IMR-90 (cell line): Measurements from ENCODE around the gene TMCC1. TPM values are rescaled to one million over a fixed set of nuclear protein-coding genes. Genes with fewer than 3 reads are reported as not detected.

Experiments
- ATAC-seq: fragments of 200-7000 bp; cut with Tn5 transposase; 2 replicates; pipeline ENCODE4 v1.9.1; 2020; ENCODE audit warnings: low read depth, mild to moderate bottlenecking, moderate library complexity
- BruUV-seq: library from RNA; stranded (reverse); fragments of 400-500 nt; replicated peaks from 2 replicates; lab custom pipeline; 2021; lab: Mats Ljungman, UMichigan
- CTCF ChIA-PET: fragments of 300-600 bp; formaldehyde crosslinking; extraction: SDS; loops from one replicate; lab custom pipeline; 2021; ENCODE audit warnings: antibody characterized with exemption; lab: Yijun Ruan, JAX
- POLR2A ChIA-PET: fragments of 300-600 bp; sonication (Branson Sonifier 250); formaldehyde crosslinking; loops from one replicate; lab custom pipeline; 2022; ENCODE audit warnings: antibody characterized with exemption; ENCODE audit not compliant: unreplicated experiment; lab: Charles Lee
- DNase-seq: peaks from one replicate; pipeline ENCODE4 v3.0.0; 2013
- H2AFZ ChIP-seq: replicated peaks from 2 replicates; pipeline ENCODE3; 2013; ENCODE audit warnings: low read length, mild to moderate bottlenecking; ENCODE audit not compliant: poor library complexity
- H2AK5ac ChIP-seq: 2 replicates; pipeline ENCODE4 v1.6.1; 2013; ENCODE audit warnings: low read depth, low read length, inconsistent platforms
- H2AK9ac ChIP-seq: replicated peaks from 2 replicates; pipeline ENCODE3; 2013; ENCODE audit warnings: mild to moderate bottlenecking, low read depth, low read length, moderate library complexity; ENCODE audit not compliant: poor library complexity
- H2BK120ac ChIP-seq: 2 replicates; pipeline ENCODE4 v1.6.1; 2013; ENCODE audit warnings: low read depth, low read length, inconsistent platforms
- H2BK15ac ChIP-seq: 3 replicates; pipeline ENCODE4 v1.6.1; 2013; ENCODE audit warnings: low read depth, low read length, inconsistent platforms
- H2BK20ac ChIP-seq: 2 replicates; pipeline ENCODE4 v1.6.1; 2013; ENCODE audit warnings: low read depth, mild to moderate bottlenecking, inconsistent platforms, low read length, moderate library complexity
- H2BK5ac ChIP-seq: 2 replicates; pipeline ENCODE4 v1.6.1; 2013; ENCODE audit warnings: mild to moderate bottlenecking, low read depth, low read length, inconsistent platforms; ENCODE audit not compliant: poor library complexity, severe bottlenecking
- H3K14ac ChIP-seq: replicated peaks from 2 replicates; pipeline ENCODE4 v1.6.1; 2013; ENCODE audit warnings: low read depth, low read length, inconsistent platforms
- H3K18ac ChIP-seq: 2 replicates; pipeline ENCODE4 v1.6.1; 2013; ENCODE audit warnings: low read depth, low read length, control low read depth
- H3K23ac ChIP-seq: 2 replicates; pipeline ENCODE4 v1.6.1; 2013; ENCODE audit warnings: low read depth, low read length, inconsistent platforms
- H3K27ac ChIP-seq: 2 replicates; pipeline ENCODE4 v1.5.1; 2013; ENCODE audit warnings: mild to moderate bottlenecking, control low read depth, low read length; ENCODE audit not compliant: insufficient read depth
- H3K27me3 ChIP-seq: 2 replicates; pipeline ENCODE4 v1.6.1; 2013; ENCODE audit warnings: low read length; ENCODE audit not compliant: control insufficient read depth, insufficient read depth
- H3K36me3 ChIP-seq: 2 replicates; pipeline ENCODE4 v1.6.1; 2013; ENCODE audit warnings: low read length, mixed read lengths; ENCODE audit not compliant: control insufficient read depth, insufficient read depth
- H3K4ac ChIP-seq: 2 replicates; pipeline ENCODE4 v1.6.1; 2013; ENCODE audit warnings: low read depth, low read length, inconsistent platforms
- H3K4me1 ChIP-seq: 2 replicates; pipeline ENCODE4 v1.6.1; 2013; ENCODE audit warnings: low read length, mixed read lengths; ENCODE audit not compliant: control insufficient read depth, insufficient read depth
- H3K4me2 ChIP-seq: 2 replicates; pipeline ENCODE4 v1.6.1; 2013; ENCODE audit warnings: low read depth, mild to moderate bottlenecking, control low read depth, low read length, moderate library complexity
- H3K4me3 ChIP-seq: 2 replicates; pipeline ENCODE4 v1.5.1; 2013; ENCODE audit warnings: low read depth, mild to moderate bottlenecking, control low read depth, low read length, moderate library complexity; ENCODE audit not compliant: insufficient read depth
- H3K56ac ChIP-seq: 2 replicates; pipeline ENCODE4 v1.6.1; 2013; ENCODE audit warnings: low read length, inconsistent platforms; ENCODE audit not compliant: insufficient read depth; ENCODE audit errors: extremely low read depth
- H3K79me1 ChIP-seq, 2 experiments: 2 replicates each; pipeline ENCODE4 v1.6.1; 2013; ENCODE audit warnings: low read length in 2 of 2, inconsistent platforms in 1 of 2, low read depth in 1 of 2
- H3K9ac ChIP-seq: 2 replicates; pipeline ENCODE4 v1.6.1; 2013; ENCODE audit warnings: low read depth, low read length, control low read depth
- H3K9me1 ChIP-seq: 2 replicates; pipeline ENCODE4 v1.6.1; 2013; ENCODE audit warnings: low read length, inconsistent platforms; ENCODE audit not compliant: insufficient read depth
- H3K9me3 ChIP-seq: 2 replicates; pipeline ENCODE4 v1.6.1; 2013; ENCODE audit warnings: low read length; ENCODE audit not compliant: control insufficient read depth, insufficient read depth
- H4K20me1 ChIP-seq: 2 replicates; pipeline ENCODE4 v1.6.1; 2013; ENCODE audit warnings: low read length, inconsistent platforms; ENCODE audit not compliant: insufficient read depth
- H4K5ac ChIP-seq: 2 replicates; pipeline ENCODE4 v1.6.1; 2013; ENCODE audit warnings: mild to moderate bottlenecking, low read depth, low read length, control low read depth
- H4K8ac ChIP-seq, 2 experiments: 2 replicates each; pipeline ENCODE4 v1.6.1; 2013; ENCODE audit warnings: low read depth in 2 of 2, low read length in 2 of 2, control low read depth in 1 of 2, inconsistent platforms in 1 of 2
- H4K91ac ChIP-seq: 2 replicates; pipeline ENCODE4 v1.6.1; 2013; ENCODE audit warnings: low read depth, low read length, inconsistent platforms; ENCODE audit not compliant: insufficient read depth
- BHLHE40 ChIP-seq: fragments of 150-350 bp; IDR thresholded peaks from 2 replicates; pipeline ENCODE4 v1.6.1; 2016; ENCODE audit warnings: mild to moderate bottlenecking, low read depth, low read length
- CHD1 ChIP-seq: IDR thresholded peaks from 2 replicates; pipeline ENCODE4 v1.6.1; 2012; ENCODE audit warnings: low read depth, low read length, improper control_type of control experiment
- MAFK ChIP-seq: IDR thresholded peaks from 2 replicates; pipeline ENCODE4 v1.6.1; 2012; ENCODE audit warnings: low read depth, low read length, improper control_type of control experiment
- MAZ ChIP-seq: IDR thresholded peaks from 2 replicates; pipeline ENCODE4 v1.6.1; 2012; ENCODE audit warnings: low read depth, mild to moderate bottlenecking, low read length, improper control_type of control experiment, moderate library complexity, borderline replicate concordance
- MXI1 ChIP-seq: IDR thresholded peaks from 2 replicates; pipeline ENCODE4 v1.6.1; 2012; ENCODE audit warnings: low read depth, mild to moderate bottlenecking, low read length, moderate library complexity, borderline replicate concordance
- NFE2L2 ChIP-seq: fragments of 150-350 bp; IDR thresholded peaks from 2 replicates; pipeline ENCODE4 v1.6.1; 2016; ENCODE audit warnings: low read depth, mild to moderate bottlenecking, low read length
- POLR2A ChIP-seq: IDR thresholded peaks from 2 replicates; pipeline ENCODE4 v1.6.1; 2012; ENCODE audit warnings: mild to moderate bottlenecking, low read depth, low read length
- RAD21 ChIP-seq: IDR thresholded peaks from 2 replicates; pipeline ENCODE4 v1.6.1; 2012; ENCODE audit warnings: low read length, improper control_type of control experiment
- RCOR1 ChIP-seq: IDR thresholded peaks from 2 replicates; pipeline ENCODE4 v1.6.1; 2012; ENCODE audit warnings: mild to moderate bottlenecking, low read length, improper control_type of control experiment; ENCODE audit not compliant: insufficient replicate concordance
- RFX5 ChIP-seq: IDR thresholded peaks from 2 replicates; pipeline ENCODE4 v1.8.0; 2012; ENCODE audit warnings: low read depth, mild to moderate bottlenecking, low read length, moderate library complexity
- SMC3 ChIP-seq: fragments of 150-350 bp; IDR thresholded peaks from 2 replicates; pipeline ENCODE4 v1.6.1; 2016; ENCODE audit warnings: low read depth, mild to moderate bottlenecking, antibody characterized with exemption, low read length, moderate library complexity
- WGBS, 2 experiments: methylation state at CpG; one replicate each; pipeline versions ENCODE4 v1.1.5 to v1.1.7; 2013; ENCODE audit warnings: missing lambda C conversion rate in 2 of 2; ENCODE audit not compliant: insufficient read length in 1 of 2; ENCODE audit errors: extremely low coverage in 2 of 2; 5-methylcytosine and 5-hydroxymethylcytosine counted together
- dilution Hi-C: fragments of 300-500 bp; cut with HindIII; formaldehyde crosslinking; loops from one replicate; pipeline ENCODE4 v1.14.3; 2018; ENCODE audit warnings: low sequenced_read_pairs; ENCODE audit not compliant: unreplicated experiment
- in situ Hi-C: fragments of 300-500 bp; cut with MboI; formaldehyde crosslinking; loops from 3 replicates; pipeline ENCODE4 v1.14.3; 2019; ENCODE audit warnings: low sequenced_read_pairs, inconsistent platforms, mixed read lengths
- intact Hi-C: fragments of 100-400 bp; cut with micrococcal nuclease; formaldehyde crosslinking; loops from 2 replicates; pipeline ENCODE4 v1.10.0; 2022
- polyA plus RNA-seq, 3 experiments: library from polyadenylated mRNA; depleted of rRNA; stranded (reverse); fragments of >200 nt; gene quantifications; 2 replicates each; pipeline ENCODE4 v1.2.3, GENCODE V29; 2012; ENCODE audit warnings: low replicate concordance in 1 of 3
- total RNA-seq: library from RNA; depleted of rRNA; stranded (reverse); fragments of >200 nt; gene quantifications from 2 replicates; pipeline ENCODE4 v1.2.3, GENCODE V29; 2012
- TF ChIP-seq, protein P1 (sequence below): fragments of 150-350 bp; IDR thresholded peaks from 2 replicates; pipeline ENCODE4 v1.6.1; 2017; ENCODE audit warnings: mild to moderate bottlenecking, antibody characterized with exemption, low read length, low read depth
- TF ChIP-seq, protein P2 (sequence below): conservative IDR thresholded peaks from 2 replicates; pipeline ENCODE4 v1.5.1; 2012; ENCODE audit warnings: mild to moderate bottlenecking, low read depth, low read length, improper control_type of control experiment
- TF ChIP-seq, protein P3 (sequence below): fragments of 150-350 bp; IDR thresholded peaks from 2 replicates; pipeline ENCODE4 v1.6.1; 2016; ENCODE audit warnings: low read depth, mild to moderate bottlenecking, low read length, moderate library complexity, borderline replicate concordance

Gene TMCC1
- total and polyA plus RNA-seq, 2 of the 4 experiments (the other 2 are of a cell fraction), result 5.0 to 7.3 TPM

DNA sequence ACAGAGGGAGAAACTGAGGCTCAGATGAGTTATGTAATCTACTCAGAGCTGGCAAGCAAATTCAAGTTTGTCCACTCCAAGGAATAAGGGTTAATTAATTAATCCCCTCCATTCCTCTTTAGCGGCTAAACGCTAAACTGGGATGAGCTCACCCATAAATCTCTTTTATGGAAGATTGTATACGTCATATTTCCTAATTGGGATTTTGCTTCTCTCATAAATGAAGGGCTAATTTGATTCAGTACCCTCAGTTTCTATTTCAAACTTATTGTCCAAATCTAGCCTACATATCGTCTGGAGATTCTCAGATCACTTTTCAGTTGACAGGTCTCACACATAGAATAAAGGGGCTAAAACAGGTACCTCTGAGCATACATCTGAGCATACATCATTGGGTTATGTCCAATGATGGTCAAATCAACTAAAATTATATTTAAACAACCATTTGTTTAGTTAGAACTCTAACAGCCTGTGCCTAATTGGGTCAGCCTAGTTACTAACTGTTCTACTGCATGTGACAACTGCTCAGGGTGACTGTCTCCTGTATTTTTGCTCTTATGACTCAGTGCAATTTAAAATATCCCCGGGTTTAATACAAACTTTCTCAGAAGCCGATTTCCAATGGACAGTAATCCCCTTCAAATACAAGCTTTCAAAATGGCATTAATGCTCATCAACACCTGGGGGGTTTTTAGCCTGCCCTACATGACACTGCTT, 229.4 kb downstream of the TMCC1 start:
- no peak for DNase-seq
- no peak overlapping the region for H4K91ac ChIP-seq
- TF ChIP-seq, protein P1, sequence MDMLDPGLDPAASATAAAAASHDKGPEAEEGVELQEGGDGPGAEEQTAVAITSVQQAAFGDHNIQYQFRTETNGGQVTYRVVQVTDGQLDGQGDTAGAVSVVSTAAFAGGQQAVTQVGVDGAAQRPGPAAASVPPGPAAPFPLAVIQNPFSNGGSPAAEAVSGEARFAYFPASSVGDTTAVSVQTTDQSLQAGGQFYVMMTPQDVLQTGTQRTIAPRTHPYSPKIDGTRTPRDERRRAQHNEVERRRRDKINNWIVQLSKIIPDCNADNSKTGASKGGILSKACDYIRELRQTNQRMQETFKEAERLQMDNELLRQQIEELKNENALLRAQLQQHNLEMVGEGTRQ, result no peak
- no peak for TF ChIP-seq MAFK
- TF ChIP-seq RCOR1, result no peak
- no peak for TF ChIP-seq RAD21
- TF ChIP-seq RFX5, result no peak
- no peak; the same call in 1 of the 2 replicates for TF ChIP-seq BHLHE40
- TF ChIP-seq, protein P2, sequence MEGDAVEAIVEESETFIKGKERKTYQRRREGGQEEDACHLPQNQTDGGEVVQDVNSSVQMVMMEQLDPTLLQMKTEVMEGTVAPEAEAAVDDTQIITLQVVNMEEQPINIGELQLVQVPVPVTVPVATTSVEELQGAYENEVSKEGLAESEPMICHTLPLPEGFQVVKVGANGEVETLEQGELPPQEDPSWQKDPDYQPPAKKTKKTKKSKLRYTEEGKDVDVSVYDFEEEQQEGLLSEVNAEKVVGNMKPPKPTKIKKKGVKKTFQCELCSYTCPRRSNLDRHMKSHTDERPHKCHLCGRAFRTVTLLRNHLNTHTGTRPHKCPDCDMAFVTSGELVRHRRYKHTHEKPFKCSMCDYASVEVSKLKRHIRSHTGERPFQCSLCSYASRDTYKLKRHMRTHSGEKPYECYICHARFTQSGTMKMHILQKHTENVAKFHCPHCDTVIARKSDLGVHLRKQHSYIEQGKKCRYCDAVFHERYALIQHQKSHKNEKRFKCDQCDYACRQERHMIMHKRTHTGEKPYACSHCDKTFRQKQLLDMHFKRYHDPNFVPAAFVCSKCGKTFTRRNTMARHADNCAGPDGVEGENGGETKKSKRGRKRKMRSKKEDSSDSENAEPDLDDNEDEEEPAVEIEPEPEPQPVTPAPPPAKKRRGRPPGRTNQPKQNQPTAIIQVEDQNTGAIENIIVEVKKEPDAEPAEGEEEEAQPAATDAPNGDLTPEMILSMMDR, result no peak
- no peak for TF ChIP-seq MAZ
- no peak for TF ChIP-seq MXI1
- no peak for TF ChIP-seq POLR2A
- no peak for TF ChIP-seq NFE2L2
- TF ChIP-seq, protein P3, sequence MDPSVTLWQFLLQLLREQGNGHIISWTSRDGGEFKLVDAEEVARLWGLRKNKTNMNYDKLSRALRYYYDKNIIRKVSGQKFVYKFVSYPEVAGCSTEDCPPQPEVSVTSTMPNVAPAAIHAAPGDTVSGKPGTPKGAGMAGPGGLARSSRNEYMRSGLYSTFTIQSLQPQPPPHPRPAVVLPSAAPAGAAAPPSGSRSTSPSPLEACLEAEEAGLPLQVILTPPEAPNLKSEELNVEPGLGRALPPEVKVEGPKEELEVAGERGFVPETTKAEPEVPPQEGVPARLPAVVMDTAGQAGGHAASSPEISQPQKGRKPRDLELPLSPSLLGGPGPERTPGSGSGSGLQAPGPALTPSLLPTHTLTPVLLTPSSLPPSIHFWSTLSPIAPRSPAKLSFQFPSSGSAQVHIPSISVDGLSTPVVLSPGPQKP, result no peak
- no peak for TF ChIP-seq SMC3
- TF ChIP-seq CHD1, result no peak
- peak overlapping the region; percentile 61 for H2BK5ac ChIP-seq
- no peak overlapping the region for H3K4me3 ChIP-seq
- WGBS, 2 experiments, result 56% methylated on average over 2 of the region's 6 CpGs; no CpG with 5 or more reads in 1 of the 2 experiments
- ChIA-PET CTCF (interaction anchor here (0.6 to 2.6 kb wide), 4 partner anchors 9 to 174 kb away, joined by 3 to 8 read pairs (median 3); no protein-coding TSS in a partner anchor), POLR2A (no interaction called here)
- intact Hi-C loops, result no loop called here
- no TSS peak for BruUV-seq
- no peak overlapping the region for H4K8ac ChIP-seq
- H4K20me1 ChIP-seq, result no peaks in the 10 kb centered on the region
- H3K36me3 ChIP-seq, result no peaks in the 10 kb centered on the region
- peak overlapping the region; percentile 64; the same call in 1 of the 2 replicates for H4K5ac ChIP-seq
- no peak overlapping the region for H2BK20ac ChIP-seq
- no peak overlapping the region for H3K23ac ChIP-seq
- dilution Hi-C loops, result no loop called here
- H2AK5ac ChIP-seq, result no peak overlapping the region
- no peak overlapping the region for H3K9ac ChIP-seq
- 0 out of 2 replicates have a peak overlapping the region, but pooled peaks have one; percentile 36 for H3K14ac ChIP-seq
- no peak for ATAC-seq
- H3K79me1 ChIP-seq, result peaks cover 7 to 11% of the 10 kb centered on the region in 2 experiments; a peak in 1 of 4 replicates
- in situ Hi-C loops, result no loop called here
- no peak overlapping the region for H2BK120ac ChIP-seq
- no peak overlapping the region; the same call in 1 of the 2 replicates for H3K4me2 ChIP-seq
- no peaks in the 10 kb centered on the region for H3K27me3 ChIP-seq
- no peak overlapping the region for H2AK9ac ChIP-seq
- H3K18ac ChIP-seq, result no peak overlapping the region; the same call in 1 of the 2 replicates
- H2BK15ac ChIP-seq, result no peak overlapping the region
- no peak overlapping the region for H2AFZ ChIP-seq
- H3K56ac ChIP-seq, result no peak overlapping the region
- no peaks in the 10 kb centered on the region for H3K9me3 ChIP-seq
- no peak overlapping the region for H3K4ac ChIP-seq
- no peak overlapping the region for H3K27ac ChIP-seq
- peaks cover 19% of the 10 kb centered on the region for H3K4me1 ChIP-seq
- peaks cover 5% of the 10 kb centered on the region for H3K9me1 ChIP-seq
